Measurements from ENCODE around the gene ERMP1.

DNA sequence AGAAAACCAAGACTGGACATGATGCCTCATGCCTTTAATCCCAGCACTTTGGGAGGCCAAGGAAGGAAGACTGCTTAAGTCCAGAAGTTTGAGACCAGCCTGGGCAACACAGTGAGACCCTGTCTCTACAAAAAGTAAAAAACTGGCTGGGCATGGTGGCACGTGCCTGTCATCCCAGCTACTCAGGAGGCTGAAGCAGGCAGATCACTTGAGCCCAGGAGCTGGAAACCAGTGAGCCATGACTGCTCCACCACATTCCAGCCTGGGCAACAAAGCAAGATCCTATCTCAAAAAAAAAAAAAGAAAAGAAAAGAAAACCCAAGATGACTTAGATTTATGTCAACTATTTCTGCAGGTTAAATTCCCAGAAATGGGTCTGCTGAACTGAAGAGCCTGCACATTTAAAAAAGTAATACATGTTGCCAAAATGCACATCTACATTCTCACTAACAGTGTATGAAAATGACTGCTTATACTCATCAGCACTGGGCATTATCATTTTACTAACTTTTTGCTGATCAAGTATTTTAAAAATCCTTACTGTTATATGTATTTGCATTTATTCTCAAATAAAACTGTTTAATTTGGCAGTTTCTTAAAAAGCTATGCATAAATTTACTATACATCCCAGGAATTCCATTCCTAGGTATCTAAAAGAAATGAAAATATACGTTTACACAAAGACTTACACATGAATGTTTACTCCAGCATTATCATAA, 14.3 kb downstream of the ERMP1 start:
- TF ChIP-seq CTCF (IDR thresholded peaks at IDR 0.05; ENCODE audit: low read depth, low read length, poor library complexity, severe bottlenecking) (no peak), EZH2phosphoT487 (IDR thresholded peaks at IDR 0.05; ENCODE audit: borderline replicate concordance, low read length) (no peak)

Measured in DOHH2 (cell line).